ENCODE data around the gene PRR33. TPM values are rescaled to one million over a fixed set of nuclear protein-coding genes. Genes with fewer than 3 reads are reported as not detected.
A peak's percentile ranks its signal among the peaks of the same experiment; 100 is the strongest.

PRR33 gene
- total RNA-seq, 2 experiments from 2014 or later, result 0.16 to 0.20 TPM

GRCh38 chr11:1880746-1881441 lies 10.8 kb downstream of the PRR33 start:
- ChIA-PET CTCF (interaction anchor here (1.2 to 3.9 kb wide), 8 partner anchors 11 to 306 kb away, joined by 3 to 34 read pairs (median 12); partner anchors contain the start of gene LSP1), POLR2A (interaction anchor here (1.0 kb wide), 1 partner anchor 9 kb away, joined by 3 read pairs; no protein-coding TSS in a partner anchor)
- no peak for ATAC-seq
- Mint-ChIP-seq H3K27me3 (no peaks in the 10 kb centered on the region), H3K4me3 (no peak overlapping the region), H3K4me1 (ENCODE audit: low read depth) (peaks cover 12% of the 10 kb centered on the region), H3K9me3 (no peaks in the 10 kb centered on the region), H3K36me3 (ENCODE audit: low read depth) (no peaks in the 10 kb centered on the region), H3K27ac (no peak overlapping the region)
- no peak for TF ChIP-seq CTCF (IDR thresholded peaks at IDR 0.05)
- intact Hi-C loops (cut with micrococcal nuclease), result loop anchor here (5.0 to 10.0 kb wide), 3 partner anchors 36 to 274 kb away; partner anchors contain the start of genes TNNI2 and TNNT3
- DNase-seq, result peak; percentile 3

- Mint-ChIP-seq H3K36me3 (ENCODE audit: low read depth) (no peaks in the 10 kb centered on the region), H3K27me3 (no peaks in the 10 kb centered on the region), H3K27ac (no peak overlapping the region), H3K4me1 (ENCODE audit: low read depth) (peaks cover 16% of the 10 kb centered on the region), H3K4me3 (no peak overlapping the region), H3K9me3 (no peaks in the 10 kb centered on the region)
- intact Hi-C loops (cut with micrococcal nuclease), result loop anchor here (5.0 to 10.0 kb wide), 3 partner anchors 37 to 275 kb away; partner anchors contain the start of genes TNNI2 and TNNT3
- CTCF ChIA-PET, result interaction anchor here (1.2 to 3.9 kb wide), 3 partner anchors 28 to 306 kb away, joined by 3 to 32 read pairs (median 7); partner anchors contain the start of gene LSP1
- ATAC-seq (no peak), DNase-seq (peak; percentile 0)
- POLR2A ChIA-PET, result no interaction called here
- TF ChIP-seq CTCF (IDR thresholded peaks at IDR 0.05), result no peak
These were observed 11.6 kb downstream of the PRR33 start for GRCh38 chr11:1879941-1880720.

- Mint-ChIP-seq H3K27me3 (no peaks in the 10 kb centered on the region), H3K9me3 (no peaks in the 10 kb centered on the region), H3K4me3 (no peak overlapping the region), H3K36me3 (ENCODE audit: low read depth) (no peaks in the 10 kb centered on the region), H3K4me1 (ENCODE audit: low read depth) (peaks cover 17% of the 10 kb centered on the region), H3K27ac (no peak overlapping the region)
- DNase-seq, result peak; percentile 1
- POLR2A ChIA-PET, result interaction anchor here (0.9 kb wide), 1 partner anchor 11 kb away, joined by 3 read pairs; no protein-coding TSS in a partner anchor
- ATAC-seq, result no peak
- no peak for TF ChIP-seq CTCF (IDR thresholded peaks at IDR 0.05)
- CTCF ChIA-PET, result interaction anchor here (0.9 kb wide), 1 partner anchor 186 kb away, joined by 3 read pairs; no protein-coding TSS in a partner anchor
- intact Hi-C loops (cut with micrococcal nuclease), result no loop called here
These were observed 12.3 kb downstream of the PRR33 start for GRCh38 chr11:1879342-1879940.

GRCh38 chr11:1878137-1879031 lies 13.3 kb downstream of the PRR33 start:
- Mint-ChIP-seq H3K27ac (no peak overlapping the region), H3K36me3 (ENCODE audit: low read depth) (no peaks in the 10 kb centered on the region), H3K4me3 (no peak overlapping the region), H3K27me3 (no peaks in the 10 kb centered on the region), H3K9me3 (no peaks in the 10 kb centered on the region), H3K4me1 (ENCODE audit: low read depth) (peaks cover 17% of the 10 kb centered on the region)
- POLR2A ChIA-PET, result interaction anchor here (0.9 to 1.0 kb wide), 2 partner anchors 12 to 43 kb away, joined by 3 read pairs; no protein-coding TSS in a partner anchor
- ATAC-seq (no peak), DNase-seq (peak; percentile 2)
- no peak for TF ChIP-seq CTCF (IDR thresholded peaks at IDR 0.05)
- CTCF ChIA-PET, result interaction anchor here (0.9 to 1.7 kb wide), 3 partner anchors 11 to 185 kb away, joined by 3 to 4 read pairs (median 3); no protein-coding TSS in a partner anchor
- intact Hi-C loops (cut with micrococcal nuclease), result no loop called here

Measured in activated CD8-positive, alpha-beta T cell treated with anti-CD3 and anti-CD28 coated beads for 36 hours (primary cell).